Prostate gland (tissue), 2 donors: ENCODE data around the gene B3GALT6.

Experiments
- POLR2A ChIP-seq: fragments of 450-650 bp; IDR thresholded peaks from one replicate; pipeline ENCODE4 v1.6.1; 2016; ENCODE audit warnings: antibody characterized with exemption, mild to moderate bottlenecking
- POLR2AphosphoS5 ChIP-seq: sonication (generic); formaldehyde crosslinking; IDR thresholded peaks from one replicate; pipeline ENCODE4 v1.6.1; 2017; ENCODE audit warnings: antibody characterized with exemption
- TF ChIP-seq, protein P1 (sequence below), 4 experiments: fragments of 200-600 bp in 2 of 4; fragments of 450-650 bp in 2 of 4; sonication (generic) in 2 of 4; IDR thresholded peaks; 1 replicate in 3 of 4; 2 replicates in 1 of 4; pipeline ENCODE4 v1.5.1; 2016 to 2019; ENCODE audit warnings: antibody characterized with exemption in 4 of 4, mild to moderate bottlenecking in 2 of 4, moderate library complexity in 2 of 4

DNA sequence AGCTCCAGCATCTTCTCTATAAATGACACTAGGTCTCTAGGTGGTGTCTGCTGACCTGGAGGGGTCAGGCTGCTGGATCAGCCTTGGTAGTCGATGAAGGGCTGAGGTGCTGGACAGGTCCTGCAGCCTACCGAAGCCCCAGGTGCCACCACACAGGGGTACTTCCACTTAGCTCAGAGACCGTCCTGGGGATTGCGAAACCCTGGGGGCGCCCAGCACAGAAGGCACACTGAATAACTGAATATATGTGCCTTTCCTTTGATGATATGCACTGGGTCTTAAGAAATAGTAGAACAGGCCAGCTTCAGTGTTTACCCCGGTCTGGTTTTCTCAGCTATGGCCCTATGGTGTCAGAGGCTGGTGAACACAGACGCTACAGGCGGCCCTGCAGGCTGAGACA, 30.7 kb downstream of the B3GALT6 start:
- TF ChIP-seq, protein P1, sequence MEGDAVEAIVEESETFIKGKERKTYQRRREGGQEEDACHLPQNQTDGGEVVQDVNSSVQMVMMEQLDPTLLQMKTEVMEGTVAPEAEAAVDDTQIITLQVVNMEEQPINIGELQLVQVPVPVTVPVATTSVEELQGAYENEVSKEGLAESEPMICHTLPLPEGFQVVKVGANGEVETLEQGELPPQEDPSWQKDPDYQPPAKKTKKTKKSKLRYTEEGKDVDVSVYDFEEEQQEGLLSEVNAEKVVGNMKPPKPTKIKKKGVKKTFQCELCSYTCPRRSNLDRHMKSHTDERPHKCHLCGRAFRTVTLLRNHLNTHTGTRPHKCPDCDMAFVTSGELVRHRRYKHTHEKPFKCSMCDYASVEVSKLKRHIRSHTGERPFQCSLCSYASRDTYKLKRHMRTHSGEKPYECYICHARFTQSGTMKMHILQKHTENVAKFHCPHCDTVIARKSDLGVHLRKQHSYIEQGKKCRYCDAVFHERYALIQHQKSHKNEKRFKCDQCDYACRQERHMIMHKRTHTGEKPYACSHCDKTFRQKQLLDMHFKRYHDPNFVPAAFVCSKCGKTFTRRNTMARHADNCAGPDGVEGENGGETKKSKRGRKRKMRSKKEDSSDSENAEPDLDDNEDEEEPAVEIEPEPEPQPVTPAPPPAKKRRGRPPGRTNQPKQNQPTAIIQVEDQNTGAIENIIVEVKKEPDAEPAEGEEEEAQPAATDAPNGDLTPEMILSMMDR (IDR thresholded peaks at IDR 0.05), result no peak
- TF ChIP-seq POLR2AphosphoS5 (no peak), POLR2A (no peak)
